ENCODE data around the gene ASXL2. TPM values are rescaled to one million over a fixed set of nuclear protein-coding genes. Genes with fewer than 3 reads are reported as not detected.

ASXL2 gene
- polyA plus RNA-seq, 1 donor from 2014 or later = 2.9 TPM

DNA sequence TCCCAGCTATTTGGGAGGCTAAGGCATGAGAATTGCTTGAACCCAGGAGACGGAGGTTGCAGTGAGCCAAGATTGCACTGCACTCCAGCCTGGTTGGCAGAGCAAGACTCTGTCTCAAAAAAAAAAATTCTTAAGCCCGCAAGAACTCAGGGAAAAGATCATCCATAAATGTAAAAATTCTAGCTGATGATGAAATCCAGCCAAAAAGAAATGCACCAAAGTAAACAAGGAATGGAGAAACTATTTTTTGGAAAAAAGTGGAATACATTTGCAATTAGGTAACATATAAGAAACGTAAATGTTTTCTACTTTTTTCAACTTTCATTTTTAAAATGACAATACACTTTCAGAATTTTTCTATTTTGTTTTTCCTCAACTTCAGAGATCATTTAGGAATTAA, 61.3 kb downstream of the ASXL2 start:
- H4K20me1 ChIP-seq (ENCODE audit: insufficient read depth) = no peaks in the 10 kb centered on the region
- no peak overlapping the region for H3K4me2 ChIP-seq (ENCODE audit: low read length)
- no peaks in the 10 kb centered on the region for H3K27me3 ChIP-seq (ENCODE audit: insufficient read depth, low read depth, low read length)
- H3F3A ChIP-seq (ENCODE audit: insufficient read depth, low read length, poor library complexity, severe bottlenecking) = no peaks in the 10 kb centered on the region
- H3K79me2 ChIP-seq (replicated peaks; ENCODE audit: insufficient read depth, low read length) = no peaks in the 10 kb centered on the region
- H3K27ac ChIP-seq (ENCODE audit: low read length) = no peak overlapping the region
- no peaks in the 10 kb centered on the region for H3K9me3 ChIP-seq (ENCODE audit: low read length)
- H3K36me3 ChIP-seq (ENCODE audit: insufficient read depth, low read length) = no peaks in the 10 kb centered on the region
- H2AFZ ChIP-seq (ENCODE audit: low read depth, low read length) = no peak overlapping the region
- no peak overlapping the region for H3K9ac ChIP-seq (ENCODE audit: low read length)
- no peak for TF ChIP-seq RAD21 (conservative IDR thresholded peaks at IDR 0.05)
- no peak for TF ChIP-seq TAF1 (IDR thresholded peaks at IDR 0.05; ENCODE audit: low read depth)
- no peak for TF ChIP-seq SMC3 (conservative IDR thresholded peaks at IDR 0.05; ENCODE audit: poor library complexity)
- TF ChIP-seq, protein P1, sequence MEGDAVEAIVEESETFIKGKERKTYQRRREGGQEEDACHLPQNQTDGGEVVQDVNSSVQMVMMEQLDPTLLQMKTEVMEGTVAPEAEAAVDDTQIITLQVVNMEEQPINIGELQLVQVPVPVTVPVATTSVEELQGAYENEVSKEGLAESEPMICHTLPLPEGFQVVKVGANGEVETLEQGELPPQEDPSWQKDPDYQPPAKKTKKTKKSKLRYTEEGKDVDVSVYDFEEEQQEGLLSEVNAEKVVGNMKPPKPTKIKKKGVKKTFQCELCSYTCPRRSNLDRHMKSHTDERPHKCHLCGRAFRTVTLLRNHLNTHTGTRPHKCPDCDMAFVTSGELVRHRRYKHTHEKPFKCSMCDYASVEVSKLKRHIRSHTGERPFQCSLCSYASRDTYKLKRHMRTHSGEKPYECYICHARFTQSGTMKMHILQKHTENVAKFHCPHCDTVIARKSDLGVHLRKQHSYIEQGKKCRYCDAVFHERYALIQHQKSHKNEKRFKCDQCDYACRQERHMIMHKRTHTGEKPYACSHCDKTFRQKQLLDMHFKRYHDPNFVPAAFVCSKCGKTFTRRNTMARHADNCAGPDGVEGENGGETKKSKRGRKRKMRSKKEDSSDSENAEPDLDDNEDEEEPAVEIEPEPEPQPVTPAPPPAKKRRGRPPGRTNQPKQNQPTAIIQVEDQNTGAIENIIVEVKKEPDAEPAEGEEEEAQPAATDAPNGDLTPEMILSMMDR (IDR thresholded peaks at IDR 0.05; ENCODE audit: poor library complexity, severe bottlenecking) = no peak
- TF ChIP-seq EZH2 (IDR thresholded peaks at IDR 0.05; ENCODE audit: borderline replicate concordance, insufficient read depth, low read length, poor library complexity, severe bottlenecking) = no peak
- H3K9me2 ChIP-seq (ENCODE audit: insufficient read depth, low read length) = no peaks in the 10 kb centered on the region
- no peak overlapping the region for H3K4me3 ChIP-seq (ENCODE audit: low read length)

GRCh38 chr2:25816249-25816648, 62.0 kb downstream of the ASXL2 start:
- Histone ChIP-seq H3K4me2 (ENCODE audit: low read length) (no peak overlapping the region), H4K20me1 (ENCODE audit: insufficient read depth) (no peaks in the 10 kb centered on the region), H3K79me2 (replicated peaks; ENCODE audit: insufficient read depth, low read length) (no peaks in the 10 kb centered on the region), H3K9me2 (ENCODE audit: insufficient read depth, low read length) (no peaks in the 10 kb centered on the region), H3K27me3 (ENCODE audit: insufficient read depth, low read depth, low read length) (no peaks in the 10 kb centered on the region), H3K36me3 (ENCODE audit: insufficient read depth, low read length) (no peaks in the 10 kb centered on the region), H3K4me3 (ENCODE audit: low read length) (no peak overlapping the region), H3K27ac (ENCODE audit: low read length) (no peak overlapping the region), H3K9ac (ENCODE audit: low read length) (no peak overlapping the region), H2AFZ (ENCODE audit: low read depth, low read length) (no peak overlapping the region), H3F3A (ENCODE audit: insufficient read depth, low read length, poor library complexity, severe bottlenecking) (no peaks in the 10 kb centered on the region), H3K9me3 (ENCODE audit: low read length) (no peaks in the 10 kb centered on the region)
- TF ChIP-seq RAD21 (conservative IDR thresholded peaks at IDR 0.05) (no peak), SMC3 (conservative IDR thresholded peaks at IDR 0.05; ENCODE audit: poor library complexity) (no peak), EP300 (conservative IDR thresholded peaks at IDR 0.05; ENCODE audit: poor library complexity, severe bottlenecking) (no peak), EZH2 (IDR thresholded peaks at IDR 0.05; ENCODE audit: borderline replicate concordance, insufficient read depth, low read length, poor library complexity, severe bottlenecking) (no peak), MXI1 (conservative IDR thresholded peaks at IDR 0.05; ENCODE audit: poor library complexity, severe bottlenecking) (no peak), POLR2AphosphoS5 (IDR thresholded peaks at IDR 0.05) (no peak), TAF1 (IDR thresholded peaks at IDR 0.05; ENCODE audit: low read depth) (no peak)
- TF ChIP-seq, protein P2, sequence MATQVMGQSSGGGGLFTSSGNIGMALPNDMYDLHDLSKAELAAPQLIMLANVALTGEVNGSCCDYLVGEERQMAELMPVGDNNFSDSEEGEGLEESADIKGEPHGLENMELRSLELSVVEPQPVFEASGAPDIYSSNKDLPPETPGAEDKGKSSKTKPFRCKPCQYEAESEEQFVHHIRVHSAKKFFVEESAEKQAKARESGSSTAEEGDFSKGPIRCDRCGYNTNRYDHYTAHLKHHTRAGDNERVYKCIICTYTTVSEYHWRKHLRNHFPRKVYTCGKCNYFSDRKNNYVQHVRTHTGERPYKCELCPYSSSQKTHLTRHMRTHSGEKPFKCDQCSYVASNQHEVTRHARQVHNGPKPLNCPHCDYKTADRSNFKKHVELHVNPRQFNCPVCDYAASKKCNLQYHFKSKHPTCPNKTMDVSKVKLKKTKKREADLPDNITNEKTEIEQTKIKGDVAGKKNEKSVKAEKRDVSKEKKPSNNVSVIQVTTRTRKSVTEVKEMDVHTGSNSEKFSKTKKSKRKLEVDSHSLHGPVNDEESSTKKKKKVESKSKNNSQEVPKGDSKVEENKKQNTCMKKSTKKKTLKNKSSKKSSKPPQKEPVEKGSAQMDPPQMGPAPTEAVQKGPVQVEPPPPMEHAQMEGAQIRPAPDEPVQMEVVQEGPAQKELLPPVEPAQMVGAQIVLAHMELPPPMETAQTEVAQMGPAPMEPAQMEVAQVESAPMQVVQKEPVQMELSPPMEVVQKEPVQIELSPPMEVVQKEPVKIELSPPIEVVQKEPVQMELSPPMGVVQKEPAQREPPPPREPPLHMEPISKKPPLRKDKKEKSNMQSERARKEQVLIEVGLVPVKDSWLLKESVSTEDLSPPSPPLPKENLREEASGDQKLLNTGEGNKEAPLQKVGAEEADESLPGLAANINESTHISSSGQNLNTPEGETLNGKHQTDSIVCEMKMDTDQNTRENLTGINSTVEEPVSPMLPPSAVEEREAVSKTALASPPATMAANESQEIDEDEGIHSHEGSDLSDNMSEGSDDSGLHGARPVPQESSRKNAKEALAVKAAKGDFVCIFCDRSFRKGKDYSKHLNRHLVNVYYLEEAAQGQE (IDR thresholded peaks at IDR 0.05; ENCODE audit: borderline replicate concordance) = no peak
- TF ChIP-seq, protein P1 (IDR thresholded peaks at IDR 0.05; ENCODE audit: poor library complexity, severe bottlenecking) = no peak

Measured in neural cell (in vitro differentiated cells).